Aorta (tissue), 5 donors: ENCODE measurements around the gene DEFB110. TPM values are rescaled to one million over a fixed set of nuclear protein-coding genes. Genes with fewer than 3 reads are reported as not detected.

Experiments used
- ATAC-seq: fragments of 200-7000 bp; cut with Tn5 transposase; one replicate; pipeline ENCODE4 v1.9.1; 2022; ENCODE audit warnings: moderate library complexity; ENCODE audit not compliant: low FRiP score
- DNase-seq, 2 donors: peaks; one replicate each; pipeline ENCODE4 v3.0.0-alpha.2; 2020
- H3K27ac ChIP-seq, 2 donors: one replicate each; pipeline ENCODE4 v1.5.1; 2013; ENCODE audit warnings: low read length in 2 of 2, mild to moderate bottlenecking in 2 of 2, moderate library complexity in 2 of 2, control low read depth in 1 of 2, inconsistent platforms in 1 of 2, low read depth in 1 of 2
- H3K27me3 ChIP-seq, 2 donors: one replicate each; pipeline ENCODE4 v1.6.1; 2013; ENCODE audit warnings: control low read depth in 1 of 2, low read length in 1 of 2, mild to moderate bottlenecking in 1 of 2, moderate library complexity in 1 of 2; ENCODE audit not compliant: insufficient read depth in 2 of 2, control insufficient read depth in 1 of 2
- H3K36me3 ChIP-seq, 2 donors: one replicate each; pipeline ENCODE4 v1.6.1; 2013; ENCODE audit warnings: control low read depth in 1 of 2, low read length in 1 of 2, mild to moderate bottlenecking in 1 of 2; ENCODE audit not compliant: insufficient read depth in 2 of 2, control insufficient read depth in 1 of 2
- H3K4me1 ChIP-seq, 2 donors: one replicate each; pipeline ENCODE4 v1.6.1; 2013; ENCODE audit warnings: low read length in 2 of 2, control low read depth in 1 of 2, mild to moderate bottlenecking in 1 of 2, moderate library complexity in 1 of 2; ENCODE audit not compliant: insufficient read depth in 2 of 2, control insufficient read depth in 1 of 2
- H3K4me3 ChIP-seq, 2 donors: one replicate each; pipeline ENCODE4 v1.5.1; 2013; ENCODE audit warnings: low read length in 2 of 2, control low read depth in 1 of 2, mild to moderate bottlenecking in 1 of 2
- H3K9me3 ChIP-seq: one replicate; pipeline ENCODE4 v1.6.1; 2013; ENCODE audit warnings: mild to moderate bottlenecking, low read length; ENCODE audit not compliant: control insufficient read depth
- whole genome bisulfite sequencing, 2 donors: extraction: QIAGEN DNeasy Blood & Tissue Kit; methylation state at CpG; one replicate each; pipeline ENCODE4 v1.1.7; 2013; 5-methylcytosine and 5-hydroxymethylcytosine counted together
- intact Hi-C, 2 donors: fragments of 100-400 bp; cut with DNase I; formaldehyde crosslinking; loops; one replicate each; pipeline versions ENCODE4 v1.14.2 to v1.15.0; 2022
- polyA plus RNA-seq, 2 donors: library from polyadenylated mRNA; stranded (reverse); fragments of 200-250 nt; gene quantifications; one replicate each; pipeline ENCODE4 v1.2.3, GENCODE V29; 2013
- total RNA-seq, 2 donors: library from RNA; stranded (reverse); fragmentation: NEBNext Ultra II Directional; extraction: Animal tissue kit (Norgen Biotek cat#: 25700); gene quantifications; one replicate each; pipeline ENCODE4 v1.2.1, GENCODE V29; 2021
- donor health status: healthy with polysubstance abuse.
- donor health status: Bipolar disorder and iron deficiency.
- donor health status: DM: no; HTN: no; CAD: no.
- donor health status: DM: no; HTN: no; CAD: no.
- donor health status: DM: yes; HTN: yes; CAD: no.

The DEFB110 gene
- total and polyA plus RNA-seq, 4 donors = not detected

DNA sequence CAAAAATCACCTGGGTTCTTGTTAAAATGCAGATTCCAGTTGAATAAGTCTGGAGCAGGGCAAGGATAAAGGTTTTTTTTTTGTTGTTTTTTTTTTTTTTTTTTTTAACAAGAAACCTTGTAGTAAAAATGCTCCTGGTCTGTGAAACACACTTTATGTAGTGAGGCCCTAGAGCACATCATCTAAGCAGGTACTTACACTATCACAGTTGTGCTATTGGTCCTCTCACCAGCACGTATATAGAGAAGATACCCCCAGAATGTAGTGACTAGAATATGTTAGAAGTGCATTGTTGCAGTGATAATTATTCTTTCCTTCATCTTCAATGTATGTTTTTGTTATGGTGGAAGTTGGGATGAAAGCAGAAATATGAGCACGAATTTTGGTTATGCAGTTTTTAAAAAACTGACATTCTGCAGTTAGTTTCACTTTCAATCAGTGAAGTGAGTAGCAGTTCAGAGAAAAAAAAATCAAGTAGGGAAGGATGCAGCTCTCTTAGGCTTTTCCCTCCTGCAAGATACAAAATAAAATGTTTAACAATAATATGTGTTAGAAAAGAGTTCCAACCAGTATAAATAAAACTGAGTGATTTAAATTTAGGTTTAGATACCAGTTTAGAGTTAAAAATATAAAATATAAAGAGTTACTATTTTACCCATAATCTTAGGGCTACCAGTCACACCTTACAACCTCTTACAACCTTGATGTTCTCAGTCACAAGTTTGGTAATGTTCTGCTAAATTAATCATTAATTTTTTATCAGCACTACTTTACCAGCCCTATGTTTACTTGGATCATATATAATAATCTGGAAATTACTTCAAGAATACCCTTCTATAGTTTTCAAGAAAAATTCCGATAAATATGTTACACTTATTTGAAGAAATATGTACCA is 43.2 kb downstream of the DEFB110 start:
- intact Hi-C loops = no loop called here
- Histone ChIP-seq H3K36me3 (no peaks in the 10 kb centered on the region), H3K9me3 (no peaks in the 10 kb centered on the region), H3K27ac (no peak overlapping the region), H3K4me1 (no peaks in the 10 kb centered on the region), H3K27me3 (no peaks in the 10 kb centered on the region), H3K4me3 (peak overlapping the region in 1 of 2 donors; percentile 26)
- WGBS, 2 donors = 48 to 50% methylated on average over 3 of the region's 3 CpGs
- DNase-seq (no peak), ATAC-seq (no peak)

DNA sequence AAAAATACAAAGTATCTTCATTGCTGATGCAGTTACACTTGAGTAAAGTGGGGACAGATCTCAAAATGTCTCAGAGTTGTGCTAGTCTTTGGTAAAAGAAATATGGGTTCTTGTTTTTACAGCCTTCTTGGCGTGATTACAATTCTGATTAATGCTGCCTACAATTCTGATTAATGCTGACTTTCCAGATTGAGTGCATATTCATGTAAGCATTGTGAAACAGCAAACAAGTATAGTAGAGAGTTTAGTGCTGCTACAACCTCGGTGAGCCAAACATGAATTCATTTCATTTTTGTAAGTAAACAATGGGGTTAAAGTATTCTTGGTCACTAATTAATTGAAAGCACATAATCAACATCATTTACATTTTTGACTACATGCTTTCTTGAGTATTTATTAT is 52.2 kb downstream of the DEFB110 start, which contains the start of gene DEFB113:
Gene DEFB113 (minus strand): TSS at position 21 of the 400 bp plus-strand sequence. CDS start 0 bp downstream, at position 21.
- Histone ChIP-seq H3K9me3 (no peaks in the 10 kb centered on the region), H3K36me3 (no peaks in the 10 kb centered on the region), H3K4me1 (no peaks in the 10 kb centered on the region), H3K27ac (no peak within 1 kb of the TSS), H3K4me3 (no peak within 1 kb of the TSS), H3K27me3 (no peaks in the 10 kb centered on the region)
- 44 to 46% methylated on average over 2 of the region's 2 CpGs for WGBS, 2 donors
- intact Hi-C loops = no loop called here
- ATAC-seq (no peak), DNase-seq (no peak)

Other genes with a start within 250 kb of the DEFB110 start
- not detected for gene PGK2, start 234.7 kb downstream of the DEFB110 start, total RNA-seq
- not detected for gene PGK2, start 234.7 kb downstream of the DEFB110 start, polyA plus RNA-seq
- gene CRISP1, start 155.5 kb downstream of the DEFB110 start, total RNA-seq = not detected
- gene CRISP1, start 155.5 kb downstream of the DEFB110 start, polyA plus RNA-seq = not detected
- not detected for gene DEFB114, start 57.8 kb downstream of the DEFB110 start, total RNA-seq
- not detected for gene DEFB114, start 57.8 kb downstream of the DEFB110 start, polyA plus RNA-seq
- gene DEFB113, start 52.4 kb downstream of the DEFB110 start, total RNA-seq = not detected
- gene DEFB113, start 52.4 kb downstream of the DEFB110 start, polyA plus RNA-seq = not detected
- gene DEFB112, start 27.9 kb upstream of the DEFB110 start, total RNA-seq = not detected
- not detected for gene DEFB112, start 27.9 kb upstream of the DEFB110 start, polyA plus RNA-seq